ENCODE data around the gene KATNIP.

Gene KATNIP

GRCh38 chr16:27558434-27558833, 8.5 kb downstream of the KATNIP start:
- Histone ChIP-seq H2AFZ (ENCODE audit: low read length) (no peak overlapping the region), H3K79me1 (ENCODE audit: low read depth, low read length) (no peaks in the 10 kb centered on the region), H3K36me3 (replicated peaks in 1 of 2; ENCODE audit: control insufficient read depth in 2 of 2, insufficient read depth in 2 of 2, low read length in 2 of 2) (peaks cover 0 to 3% of the 10 kb centered on the region in 2 donors), H3K23ac (ENCODE audit: low read depth, low read length, poor library complexity) (no peak overlapping the region), H3K4me2 (ENCODE audit: insufficient read depth, low read length, poor library complexity, severe bottlenecking) (no peak overlapping the region), H4K8ac (ENCODE audit: low read depth, low read length) (no peak overlapping the region), H4K91ac (ENCODE audit: low read depth, low read length, poor library complexity) (no peak overlapping the region), H2BK12ac (ENCODE audit: low read length) (no peak overlapping the region), H3K9ac (ENCODE audit: low read depth, low read length, poor library complexity) (no peak overlapping the region), H3K27ac (replicated peaks; ENCODE audit: low read length) (no peak overlapping the region), H3K4me3 (ENCODE audit: low read length in 2 of 2) (no peak overlapping the region), H3K9me3 (replicated peaks in 1 of 2; ENCODE audit: control insufficient read depth in 2 of 2, insufficient read depth in 1 of 2, low read depth in 1 of 2, low read length in 2 of 2) (no peaks in the 10 kb centered on the region), H3K14ac (ENCODE audit: low read length) (no peak overlapping the region), H2BK5ac (ENCODE audit: low read length) (no peak overlapping the region), H3K4ac (ENCODE audit: low read length) (no peak overlapping the region), H2BK15ac (ENCODE audit: low read length) (no peak overlapping the region), H3K18ac (ENCODE audit: low read length) (no peak overlapping the region), H2BK120ac (ENCODE audit: low read depth, low read length) (no peak overlapping the region), H3K27me3 (ENCODE audit: control insufficient read depth in 3 of 3, insufficient read depth in 3 of 3, low read depth in 1 of 3, low read length in 3 of 3) (no peaks in the 10 kb centered on the region), H3K4me1 (ENCODE audit: control insufficient read depth in 2 of 2, insufficient read depth in 1 of 2, low read depth in 1 of 2, low read length in 2 of 2) (peaks cover 0 to 2% of the 10 kb centered on the region in 2 donors), H2AK5ac (ENCODE audit: low read depth, low read length) (no peak overlapping the region)
- DNase-seq (ENCODE audit: low spot score): no peak
- WGBS, 2 donors (ENCODE audit: extremely low coverage in 2 of 2, insufficient read length in 2 of 2, insufficient replicate concordance in 1 of 2): no CpG with 5 or more reads among the region's 3 CpGs

DNA sequence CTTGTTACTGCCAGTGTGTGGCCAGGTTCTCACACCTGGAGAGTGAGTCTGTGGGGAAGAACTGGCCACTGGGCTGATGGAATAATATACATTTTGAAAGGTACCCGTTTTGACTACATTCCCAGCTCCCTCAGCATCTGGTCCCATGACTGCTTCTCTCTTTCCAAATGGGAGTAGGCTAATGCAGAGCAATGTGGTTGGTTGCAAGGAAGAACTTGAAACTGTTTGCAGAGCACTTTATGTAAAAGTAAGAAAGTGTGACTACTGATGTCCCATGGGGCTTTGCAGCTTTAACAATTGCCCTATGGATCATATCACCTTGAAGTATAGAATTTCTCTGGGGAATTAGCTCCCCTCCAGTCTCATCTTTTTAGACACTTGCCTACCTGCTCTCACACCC, 9.0 kb downstream of the KATNIP start:
- no peaks in the 10 kb centered on the region for H3K9me3 ChIP-seq (replicated peaks in 1 of 2; ENCODE audit: control insufficient read depth in 2 of 2, insufficient read depth in 1 of 2, low read depth in 1 of 2, low read length in 2 of 2)
- H3K4me1 ChIP-seq (ENCODE audit: control insufficient read depth in 2 of 2, insufficient read depth in 1 of 2, low read depth in 1 of 2, low read length in 2 of 2): peaks cover 0 to 2% of the 10 kb centered on the region in 2 donors
- H3K4me2 ChIP-seq (ENCODE audit: insufficient read depth, low read length, poor library complexity, severe bottlenecking): no peak overlapping the region
- H3K18ac ChIP-seq (ENCODE audit: low read length): no peak overlapping the region
- H2BK15ac ChIP-seq (ENCODE audit: low read length): no peak overlapping the region
- peaks cover 0 to 3% of the 10 kb centered on the region in 2 donors for H3K36me3 ChIP-seq (replicated peaks in 1 of 2; ENCODE audit: control insufficient read depth in 2 of 2, insufficient read depth in 2 of 2, low read length in 2 of 2)
- no peak overlapping the region for H3K9ac ChIP-seq (ENCODE audit: low read depth, low read length, poor library complexity)
- H2AK5ac ChIP-seq (ENCODE audit: low read depth, low read length): no peak overlapping the region
- no peaks in the 10 kb centered on the region for H3K27me3 ChIP-seq (ENCODE audit: control insufficient read depth in 3 of 3, insufficient read depth in 3 of 3, low read depth in 1 of 3, low read length in 3 of 3)
- WGBS, 2 donors (ENCODE audit: extremely low coverage in 2 of 2, insufficient read length in 2 of 2, insufficient replicate concordance in 1 of 2): no CpG with 5 or more reads among the region's 1 CpG
- H4K91ac ChIP-seq (ENCODE audit: low read depth, low read length, poor library complexity): no peak overlapping the region
- H3K23ac ChIP-seq (ENCODE audit: low read depth, low read length, poor library complexity): no peak overlapping the region
- no peak overlapping the region for H2AFZ ChIP-seq (ENCODE audit: low read length)
- no peak overlapping the region for H2BK120ac ChIP-seq (ENCODE audit: low read depth, low read length)
- H2BK5ac ChIP-seq (ENCODE audit: low read length): no peak overlapping the region
- DNase-seq (ENCODE audit: low spot score): no peak
- H3K79me1 ChIP-seq (ENCODE audit: low read depth, low read length): no peaks in the 10 kb centered on the region
- H3K4me3 ChIP-seq (ENCODE audit: low read length in 2 of 2): no peak overlapping the region
- H3K14ac ChIP-seq (ENCODE audit: low read length): no peak overlapping the region
- H4K8ac ChIP-seq (ENCODE audit: low read depth, low read length): no peak overlapping the region
- H2BK12ac ChIP-seq (ENCODE audit: low read length): no peak overlapping the region
- no peak overlapping the region for H3K27ac ChIP-seq (replicated peaks; ENCODE audit: low read length)
- H3K4ac ChIP-seq (ENCODE audit: low read length): no peak overlapping the region

GRCh38 chr16:27561216-27561615, 11.3 kb downstream of the KATNIP start:
- Histone ChIP-seq H2BK12ac (ENCODE audit: low read length) (no peak overlapping the region), H3K36me3 (replicated peaks in 1 of 2; ENCODE audit: control insufficient read depth in 2 of 2, insufficient read depth in 2 of 2, low read length in 2 of 2) (peaks cover 0 to 3% of the 10 kb centered on the region in 2 donors), H3K4me1 (ENCODE audit: control insufficient read depth in 2 of 2, insufficient read depth in 1 of 2, low read depth in 1 of 2, low read length in 2 of 2) (peaks cover 0 to 2% of the 10 kb centered on the region in 2 donors), H3K9me3 (replicated peaks in 1 of 2; ENCODE audit: control insufficient read depth in 2 of 2, insufficient read depth in 1 of 2, low read depth in 1 of 2, low read length in 2 of 2) (no peaks in the 10 kb centered on the region), H3K27ac (replicated peaks; ENCODE audit: low read length) (no peak overlapping the region), H3K18ac (ENCODE audit: low read length) (no peak overlapping the region), H3K14ac (ENCODE audit: low read length) (no peak overlapping the region), H2BK120ac (ENCODE audit: low read depth, low read length) (no peak overlapping the region), H3K4me3 (ENCODE audit: low read length in 2 of 2) (no peak overlapping the region), H2BK5ac (ENCODE audit: low read length) (peak overlapping the region; percentile 43), H3K79me1 (ENCODE audit: low read depth, low read length) (no peaks in the 10 kb centered on the region), H3K27me3 (ENCODE audit: control insufficient read depth in 3 of 3, insufficient read depth in 3 of 3, low read depth in 1 of 3, low read length in 3 of 3) (no peaks in the 10 kb centered on the region), H4K91ac (ENCODE audit: low read depth, low read length, poor library complexity) (no peak overlapping the region), H3K4me2 (ENCODE audit: insufficient read depth, low read length, poor library complexity, severe bottlenecking) (no peak overlapping the region), H3K4ac (ENCODE audit: low read length) (no peak overlapping the region), H3K23ac (ENCODE audit: low read depth, low read length, poor library complexity) (no peak overlapping the region), H3K9ac (ENCODE audit: low read depth, low read length, poor library complexity) (no peak overlapping the region), H2AFZ (ENCODE audit: low read length) (no peak overlapping the region), H2AK5ac (ENCODE audit: low read depth, low read length) (no peak overlapping the region), H2BK15ac (ENCODE audit: low read length) (no peak overlapping the region), H4K8ac (ENCODE audit: low read depth, low read length) (no peak overlapping the region)
- DNase-seq (ENCODE audit: low spot score): no peak
- no CpG with 5 or more reads among the region's 8 CpGs for WGBS, 2 donors (ENCODE audit: extremely low coverage in 2 of 2, insufficient read length in 2 of 2, insufficient replicate concordance in 1 of 2)

DNA sequence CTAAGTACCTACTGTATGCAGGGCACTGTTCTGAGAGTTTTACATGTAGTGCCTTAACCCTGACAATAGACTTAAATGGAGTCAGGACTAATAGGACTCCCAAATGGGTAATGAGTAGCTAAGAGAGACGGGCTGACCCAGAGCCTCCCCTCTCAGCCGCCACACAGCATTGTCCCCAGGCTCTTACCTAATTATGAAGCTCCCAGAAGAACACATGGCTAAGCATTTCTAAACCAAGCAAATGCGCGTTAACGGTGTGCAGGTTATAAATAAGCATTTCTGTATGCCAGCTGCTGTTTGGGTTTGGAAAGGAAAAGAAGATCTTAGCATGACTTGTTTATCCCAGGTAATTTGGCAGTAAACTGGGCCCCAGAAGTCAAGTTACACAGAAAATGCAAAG, 14.3 kb downstream of the KATNIP start:
- Histone ChIP-seq H2BK15ac (ENCODE audit: low read length) (no peak overlapping the region), H2BK120ac (ENCODE audit: low read depth, low read length) (no peak overlapping the region), H2AFZ (ENCODE audit: low read length) (no peak overlapping the region), H3K36me3 (replicated peaks in 1 of 2; ENCODE audit: control insufficient read depth in 2 of 2, insufficient read depth in 2 of 2, low read length in 2 of 2) (peaks cover 0 to 3% of the 10 kb centered on the region in 2 donors), H3K4me1 (ENCODE audit: control insufficient read depth in 2 of 2, insufficient read depth in 1 of 2, low read depth in 1 of 2, low read length in 2 of 2) (peaks cover 0 to 2% of the 10 kb centered on the region in 2 donors), H2BK12ac (ENCODE audit: low read length) (no peak overlapping the region), H3K79me1 (ENCODE audit: low read depth, low read length) (no peaks in the 10 kb centered on the region), H4K8ac (ENCODE audit: low read depth, low read length) (no peak overlapping the region), H3K14ac (ENCODE audit: low read length) (no peak overlapping the region), H3K4ac (ENCODE audit: low read length) (no peak overlapping the region), H3K18ac (ENCODE audit: low read length) (no peak overlapping the region), H3K23ac (ENCODE audit: low read depth, low read length, poor library complexity) (no peak overlapping the region), H3K27ac (replicated peaks; ENCODE audit: low read length) (no peak overlapping the region), H2AK5ac (ENCODE audit: low read depth, low read length) (no peak overlapping the region), H2BK5ac (ENCODE audit: low read length) (no peak overlapping the region), H3K4me2 (ENCODE audit: insufficient read depth, low read length, poor library complexity, severe bottlenecking) (no peak overlapping the region), H3K9ac (ENCODE audit: low read depth, low read length, poor library complexity) (no peak overlapping the region), H3K4me3 (ENCODE audit: low read length in 2 of 2) (no peak overlapping the region), H3K27me3 (ENCODE audit: control insufficient read depth in 3 of 3, insufficient read depth in 3 of 3, low read depth in 1 of 3, low read length in 3 of 3) (no peaks in the 10 kb centered on the region), H4K91ac (ENCODE audit: low read depth, low read length, poor library complexity) (no peak overlapping the region), H3K9me3 (replicated peaks in 1 of 2; ENCODE audit: control insufficient read depth in 2 of 2, insufficient read depth in 1 of 2, low read depth in 1 of 2, low read length in 2 of 2) (no peaks in the 10 kb centered on the region)
- no peak for DNase-seq (ENCODE audit: low spot score)
- WGBS, 2 donors (ENCODE audit: extremely low coverage in 2 of 2, insufficient read length in 2 of 2, insufficient replicate concordance in 1 of 2): no CpG with 5 or more reads among the region's 5 CpGs

Data from neuronal stem cell (in vitro differentiated cells).